Lower lobe of right lung (tissue), 2 donors: ENCODE measurements around the gene PHF20. TPM values are rescaled to one million over a fixed set of nuclear protein-coding genes. Genes with fewer than 3 reads are reported as not detected.
"Not testable (repeated sequence)": the region's sequence is repeated elsewhere in the genome, so short reads cannot be mapped to it uniquely, and the experiment has no call there.

Source experiments
- ATAC-seq, 2 donors: fragments of 200-7000 bp; cut with Tn5 transposase; one replicate each; pipeline ENCODE4 v1.9.1; 2020 to 2022; ENCODE audit warnings: mild to moderate bottlenecking in 2 of 2, moderate library complexity in 2 of 2
- DNase-seq: peaks from one replicate; pipeline ENCODE4 v3.0.0-alpha.2; 2020
- H3K27ac ChIP-seq: fragments of 200-600 bp; one replicate; pipeline ENCODE4 v1.8.0; 2022
- H3K27me3 ChIP-seq: fragments of 200-600 bp; one replicate; pipeline ENCODE4 v1.8.0; 2022; ENCODE audit warnings: low read depth
- H3K36me3 ChIP-seq: fragments of 200-600 bp; one replicate; pipeline ENCODE4 v1.8.0; 2022; ENCODE audit warnings: mild to moderate bottlenecking
- H3K4me1 ChIP-seq: fragments of 200-600 bp; one replicate; pipeline ENCODE4 v1.8.0; 2022
- H3K4me3 ChIP-seq: fragments of 200-600 bp; one replicate; pipeline ENCODE4 v1.8.0; 2022; ENCODE audit warnings: mild to moderate bottlenecking
- H3K9me3 ChIP-seq: fragments of 200-600 bp; one replicate; pipeline ENCODE4 v1.8.0; 2022
- CTCF ChIP-seq: fragments of 200-600 bp; IDR thresholded peaks from one replicate; pipeline ENCODE4 v1.8.0; 2022; ENCODE audit warnings: antibody characterized with exemption, mild to moderate bottlenecking
- intact Hi-C: fragments of 100-400 bp; cut with DNase I; formaldehyde crosslinking; loops from one replicate; pipeline ENCODE4 v1.11.0; 2022
- total RNA-seq: library from RNA; stranded (reverse); fragmentation: NEBNext Ultra II Directional; extraction: Animal tissue kit (Norgen Biotek cat#: 25700); gene quantifications from one replicate; pipeline ENCODE4 v1.2.1, GENCODE V29; 2021
- donor health status: DM: no; HTN: yes; CAD: no; lungs with severe emphysema.

The PHF20 gene
- total RNA-seq, 1 donor from 2014 or later, result 47.9 TPM

GRCh38 chr20:35845561-35845960, 73.7 kb downstream of the PHF20 start:
- ATAC-seq (no peak), DNase-seq (no peak)
- no peak for TF ChIP-seq CTCF
- Histone ChIP-seq H3K27me3 (no peaks in the 10 kb centered on the region), H3K4me1 (no peaks in the 10 kb centered on the region), H3K9me3 (peaks cover 11% of the 10 kb centered on the region), H3K27ac (no peak overlapping the region), H3K4me3 (no peak overlapping the region), H3K36me3 (peaks cover 47% of the 10 kb centered on the region)
- intact Hi-C loops, result no loop called here

- no peak for DNase-seq
- intact Hi-C loops, result no loop called here
- H3K27me3 ChIP-seq, result no peaks in the 10 kb centered on the region
- H3K4me1 ChIP-seq, result no peaks in the 10 kb centered on the region
- H3K27ac ChIP-seq, result no peak overlapping the region
- H3K36me3 ChIP-seq, result peaks cover 52% of the 10 kb centered on the region
- no peak for ATAC-seq
- no peak for TF ChIP-seq CTCF
- H3K4me3 ChIP-seq, result no peak overlapping the region
- H3K9me3 ChIP-seq, result no peaks in the 10 kb centered on the region
Observed at GRCh38 chr20:35849706-35850105, 77.9 kb downstream of the PHF20 start.

GRCh38 chr20:35851659-35852058, 79.8 kb downstream of the PHF20 start:
- peak; percentile 28 to 32 for ATAC-seq
- H3K36me3 ChIP-seq, result peaks cover 37% of the 10 kb centered on the region

GRCh38 chr20:35854713-35855348, 83.0 kb downstream of the PHF20 start:
- Histone ChIP-seq H3K9me3 (no peaks in the 10 kb centered on the region), H3K27me3 (no peaks in the 10 kb centered on the region), H3K27ac (no peak overlapping the region), H3K36me3 (peaks cover 32% of the 10 kb centered on the region), H3K4me3 (no peak overlapping the region), H3K4me1 (no peaks in the 10 kb centered on the region)
- TF ChIP-seq CTCF, result no peak
- DNase-seq (no peak), ATAC-seq (no peak)
- intact Hi-C loops, result no loop called here

More at GRCh38 chr20:35851659-35852058, 79.8 kb downstream of the PHF20 start:
- H3K4me1 ChIP-seq, intact Hi-C loops, H3K4me3 ChIP-seq, H3K27ac ChIP-seq, H3K9me3 ChIP-seq, DNase-seq, H3K27me3 ChIP-seq: not testable (repeated sequence)

GRCh38 chr20:35855641-35856040, 83.8 kb downstream of the PHF20 start:
- H3K27me3 ChIP-seq, ATAC-seq, DNase-seq, H3K4me1 ChIP-seq, H3K9me3 ChIP-seq, H3K27ac ChIP-seq, H3K4me3 ChIP-seq, intact Hi-C loops: not testable (repeated sequence)
- H3K36me3 ChIP-seq, result peaks cover 38% of the 10 kb centered on the region

- no peaks in the 10 kb centered on the region for H3K9me3 ChIP-seq
- no peaks in the 10 kb centered on the region for H3K27me3 ChIP-seq
- intact Hi-C loops, result no loop called here
- H3K4me3 ChIP-seq, result no peak overlapping the region
- ATAC-seq (no peak), DNase-seq (no peak)
- TF ChIP-seq CTCF, result no peak
- no peak overlapping the region for H3K27ac ChIP-seq
- no peaks in the 10 kb centered on the region for H3K4me1 ChIP-seq
- peaks cover 41% of the 10 kb centered on the region for H3K36me3 ChIP-seq
Observed at GRCh38 chr20:35856866-35857265, 85.1 kb downstream of the PHF20 start.
